Renal cortex interstitium (tissue), 15 donors: Measurements from ENCODE around the gene UBE2S. TPM values are rescaled to one million over a fixed set of nuclear protein-coding genes. Genes with fewer than 3 reads are reported as not detected.
"Not testable (repeated sequence)": the region's sequence is repeated elsewhere in the genome, so short reads cannot be mapped to it uniquely, and the experiment has no call there.

Source experiments
- DNase-seq, 11 donors: peaks; one replicate each; pipeline ENCODE4 v3.0.0-alpha.2; 2013; ENCODE audit warnings: low read depth in 9 of 11, low spot score in 4 of 11; ENCODE audit errors: extremely low read depth in 1 of 11
- long read RNA-seq, 16 experiments: transcript quantifications; one replicate each; lab custom pipeline, GENCODE V29; 2026
- polyA plus RNA-seq, 3 donors: library from polyadenylated mRNA; unstranded; fragments of 120-200 nt; gene quantifications; one replicate each; pipeline ENCODE4 v1.2.1, GENCODE V29; 2013; ENCODE audit not compliant: insufficient read length in 3 of 3

Gene UBE2S
- 10 to 100 TPM; 39.8 to 70.7 (median 42.8) TPM for polyA plus RNA-seq
- long read RNA-seq, donor 1, transcript UBE2S-201 (4 exons, 2,548 nt): major isoform, 63 of 63 reads
- long read RNA-seq, donor 1, partial matches to known transcripts: 0 of 63 reads
- long read RNA-seq, donor 1, other reads (novel, unspliced or antisense): 0 of 63 reads
- long read RNA-seq, donor 2, transcript UBE2S-201 (4 exons, 2,548 nt): major isoform, 61 of 62 reads
- long read RNA-seq, donor 2, partial matches to known transcripts: 0 of 62 reads
- long read RNA-seq, donor 2, other reads (novel, unspliced or antisense): 0 of 62 reads
- long read RNA-seq, donor 3, transcript UBE2S-201 (4 exons, 2,548 nt): major isoform, 74 of 74 reads
- long read RNA-seq, donor 3, partial matches to known transcripts: 0 of 74 reads
- long read RNA-seq, donor 3, other reads (novel, unspliced or antisense): 0 of 74 reads
- long read RNA-seq, donor 4, transcript UBE2S-201 (4 exons, 2,548 nt): major isoform, 59 of 59 reads
- long read RNA-seq, donor 4, partial matches to known transcripts: 0 of 59 reads
- long read RNA-seq, donor 4, other reads (novel, unspliced or antisense): 0 of 59 reads
- long read RNA-seq, donor 5, transcript UBE2S-201 (4 exons, 2,548 nt): major isoform, 73 of 78 reads
- long read RNA-seq, donor 5, partial matches to known transcripts: 5 of 78 reads
- long read RNA-seq, donor 5, other reads (novel, unspliced or antisense): 0 of 78 reads
- long read RNA-seq, donor 6, transcript UBE2S-201 (4 exons, 2,548 nt): major isoform, 53 of 59 reads
- long read RNA-seq, donor 6, partial matches to known transcripts: 5 of 59 reads
- long read RNA-seq, donor 6, other reads (novel, unspliced or antisense): 0 of 59 reads
- long read RNA-seq, donor 7, transcript UBE2S-201 (4 exons, 2,548 nt): major isoform, 81 of 81 reads
- long read RNA-seq, donor 7, partial matches to known transcripts: 0 of 81 reads
- long read RNA-seq, donor 7, other reads (novel, unspliced or antisense): 0 of 81 reads
- long read RNA-seq, donor 8, transcript UBE2S-201 (4 exons, 2,548 nt): major isoform, 100 of 111 reads
- long read RNA-seq, donor 8, partial matches to known transcripts: 0 of 111 reads
- long read RNA-seq, donor 8, other reads (novel, unspliced or antisense): 8 of 111 reads
- long read RNA-seq, donor 9, transcript UBE2S-201 (4 exons, 2,548 nt): major isoform, 55 of 61 reads
- long read RNA-seq, donor 9, partial matches to known transcripts: 5 of 61 reads
- long read RNA-seq, donor 9, other reads (novel, unspliced or antisense): 0 of 61 reads
- long read RNA-seq, donor 10, transcript UBE2S-201 (4 exons, 2,548 nt): major isoform, 74 of 74 reads
- long read RNA-seq, donor 10, partial matches to known transcripts: 0 of 74 reads
- long read RNA-seq, donor 10, other reads (novel, unspliced or antisense): 0 of 74 reads
- long read RNA-seq, donor 11, transcript UBE2S-201 (4 exons, 2,548 nt): major isoform, 46 of 52 reads
- long read RNA-seq, donor 11, partial matches to known transcripts: 5 of 52 reads
- long read RNA-seq, donor 11, other reads (novel, unspliced or antisense): 0 of 52 reads
- long read RNA-seq, donor 12, transcript UBE2S-201 (4 exons, 2,548 nt): major isoform, 19 of 20 reads
- long read RNA-seq, donor 12, partial matches to known transcripts: 0 of 20 reads
- long read RNA-seq, donor 12, other reads (novel, unspliced or antisense): 0 of 20 reads
- long read RNA-seq, donor 13, transcript UBE2S-201 (4 exons, 2,548 nt): major isoform, 162 of 163 reads
- long read RNA-seq, donor 13, partial matches to known transcripts: 0 of 163 reads
- long read RNA-seq, donor 13, other reads (novel, unspliced or antisense): 0 of 163 reads
- long read RNA-seq, donor 14, transcript UBE2S-201 (4 exons, 2,548 nt): major isoform, 61 of 63 reads
- long read RNA-seq, donor 14, partial matches to known transcripts: 0 of 63 reads
- long read RNA-seq, donor 14, other reads (novel, unspliced or antisense): 0 of 63 reads
- long read RNA-seq, donor 15, transcript UBE2S-201 (4 exons, 2,548 nt): major isoform, 24 of 30 reads
- long read RNA-seq, donor 15, partial matches to known transcripts: 6 of 30 reads
- long read RNA-seq, donor 15, other reads (novel, unspliced or antisense): 0 of 30 reads
- long read RNA-seq, donor 16, transcript UBE2S-201 (4 exons, 2,548 nt): major isoform, 159 of 170 reads
- long read RNA-seq, donor 16, partial matches to known transcripts: 10 of 170 reads
- long read RNA-seq, donor 16, other reads (novel, unspliced or antisense): 0 of 170 reads

GRCh38 chr19:55407550-55407799 lies at the start of gene UBE2S:
Gene UBE2S, minus strand, starts transcription at chr19:55407788. Its CDS starts 199 bp downstream, at chr19:55407589.
- DNase-seq: not testable (repeated sequence)

- DNase-seq: no peak
These were observed 48.8 kb upstream of the UBE2S start for GRCh38 chr19:55456347-55456746.

GRCh38 chr19:55455576-55456235 lies 48.1 kb upstream of the UBE2S start:
- no peak for DNase-seq

GRCh38 chr19:55454787-55455243 lies 47.2 kb upstream of the UBE2S start:
- no peak for DNase-seq

- no peak for DNase-seq
These were observed 46.1 kb upstream of the UBE2S start for GRCh38 chr19:55453511-55454260.

- DNase-seq: peak in 9 of 11 donors; percentile 67 to 89 (median 82)
These were observed 45.3 kb upstream of the UBE2S start for GRCh38 chr19:55452749-55453346.

- no peak for DNase-seq
These were observed 44.6 kb upstream of the UBE2S start for GRCh38 chr19:55451965-55452748.

- no peak for DNase-seq
These were observed 43.8 kb upstream of the UBE2S start for GRCh38 chr19:55451163-55451964.

GRCh38 chr19:55449469-55449868 lies 41.9 kb upstream of the UBE2S start:
- DNase-seq: no peak

- DNase-seq: not testable (repeated sequence)
These were observed 40.5 kb upstream of the UBE2S start for GRCh38 chr19:55448175-55448490.

- no peak for DNase-seq
These were observed 40.0 kb upstream of the UBE2S start for GRCh38 chr19:55447421-55448174.

- no peak for DNase-seq
These were observed 38.5 kb upstream of the UBE2S start for GRCh38 chr19:55446060-55446459.

GRCh38 chr19:55444646-55445045 lies 37.1 kb upstream of the UBE2S start:
- no peak for DNase-seq
